Ovary (tissue), 9 donors: ENCODE results near the gene CMIP. TPM values are rescaled to one million over a fixed set of nuclear protein-coding genes. Genes with fewer than 3 reads are reported as not detected.

Experiments
- DNase-seq, 5 donors: peaks; one replicate each; pipeline ENCODE4 v3.0.0-alpha.2; 2019 to 2020
- H3K27ac ChIP-seq, 2 donors: fragments of 200-600 bp; one replicate each; pipeline versions ENCODE4 v1.5.1 to v1.8.0; 2019 to 2022
- H3K27me3 ChIP-seq: fragments of 200-600 bp; one replicate; pipeline ENCODE4 v1.8.0; 2022
- H3K36me3 ChIP-seq: fragments of 200-600 bp; sonication (generic); one replicate; pipeline ENCODE4 v1.5.1; 2019
- H3K4me1 ChIP-seq: one replicate; pipeline ENCODE4 v1.8.1; 2013; ENCODE audit warnings: mild to moderate bottlenecking, moderate library complexity; ENCODE audit not compliant: insufficient read depth
- H3K4me3 ChIP-seq: fragments of 200-600 bp; sonication (generic); one replicate; pipeline ENCODE4 v1.5.1; 2017
- H3K9me3 ChIP-seq, 2 donors: fragments of 200-600 bp in 1 of 2; sonication (generic) in 1 of 2; one replicate each; pipeline versions ENCODE4 v1.5.1 to v1.8.1; 2013 to 2019; ENCODE audit warnings: mild to moderate bottlenecking in 1 of 2, moderate library complexity in 1 of 2
- EP300 ChIP-seq: sonication (generic); formaldehyde crosslinking; IDR thresholded peaks from one replicate; pipeline ENCODE4 v1.6.1; 2017; ENCODE audit warnings: antibody characterized with exemption
- POLR2A ChIP-seq: fragments of 450-650 bp; IDR thresholded peaks from one replicate; pipeline ENCODE4 v1.6.1; 2017; ENCODE audit warnings: antibody characterized with exemption, mild to moderate bottlenecking, moderate library complexity
- WGBS, 3 donors: extraction: QIAGEN DNeasy Blood & Tissue Kit in 1 of 3; methylation state at CpG; one replicate each; pipeline versions ENCODE4 v1.1.5 to v1.1.7; 2013 to 2017; 5-methylcytosine and 5-hydroxymethylcytosine counted together
- intact Hi-C, 4 donors: fragments of 100-400 bp; cut with DNase I; formaldehyde crosslinking; loops; one replicate each; pipeline versions ENCODE4 v1.11.0 to v1.15.1; 2022 to 2023
- polyA plus RNA-seq, 2 donors: library from polyadenylated mRNA; stranded (reverse); fragments of 200-250 nt in 1 of 2; fragments of 350-450 nt in 1 of 2; fragmentation: Illumina TruSeq in 1 of 2; extraction: RNeasy Lipid Tissue Mini Kit (QIAGEN cat#74804) in 1 of 2; gene quantifications; one replicate each; pipeline ENCODE4 v1.2.3, GENCODE V29; 2013 to 2014
- total RNA-seq, 7 donors: library from RNA; depleted of rRNA in 2 of 7; stranded (reverse); fragments of >200 nt in 2 of 7; fragmentation: NEBNext Ultra II Directional in 3 of 7; extraction: Animal tissue kit (Norgen Biotek cat#: 25700) in 3 of 7; gene quantifications; one replicate each; pipeline versions ENCODE4 v1.1.0 to v1.2.4, GENCODE V29; 2016 to 2023
- TF ChIP-seq, protein P1 (sequence below), 3 donors: fragments of 450-650 bp in 2 of 3; fragments of 200-600 bp in 1 of 3; IDR thresholded peaks; one replicate each; pipeline versions ENCODE4 v1.5.1 to v1.8.0; 2016 to 2022; ENCODE audit warnings: antibody characterized with exemption in 3 of 3, mild to moderate bottlenecking in 1 of 3
- donor health status: DM: no; HTN: no; CAD: no; lungs with moderate emphysema.
- donor health status: DM: no; HTN: no; CAD: no.
- donor health status: Bipolar disorder and iron deficiency.
- donor health status: DM: yes; HTN: yes; CAD: no.
- donor health status: DM: no; HTN: no; CAD: no.
- donor health status: DM: yes; HTN: yes; CAD: no.

CMIP gene
- total and polyA plus RNA-seq, 9 donors = 19.4 to 68.2 (median 38.7) TPM

DNA sequence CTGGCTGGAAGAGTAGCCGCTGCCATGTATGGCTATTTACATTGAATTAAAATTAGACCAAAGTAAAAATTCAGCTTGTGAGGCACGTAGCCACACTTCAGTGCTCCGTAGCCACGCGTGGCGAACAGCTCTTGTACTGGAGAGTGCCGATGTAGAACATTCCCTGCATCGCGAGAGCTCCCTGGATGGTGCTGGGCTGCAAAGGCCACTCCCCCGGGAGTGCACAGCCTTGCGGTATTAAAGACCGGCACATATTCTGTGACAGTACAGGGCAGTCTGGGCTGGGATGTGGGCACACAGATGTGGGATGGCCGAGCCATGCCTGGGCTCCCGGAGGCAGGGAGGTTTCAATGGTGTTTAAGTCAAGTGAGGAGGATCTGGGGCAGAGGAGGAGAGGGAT lies 102.2 kb downstream of the CMIP start:
- TF ChIP-seq EP300 (no peak), POLR2A (no peak)
- TF ChIP-seq, protein P1, sequence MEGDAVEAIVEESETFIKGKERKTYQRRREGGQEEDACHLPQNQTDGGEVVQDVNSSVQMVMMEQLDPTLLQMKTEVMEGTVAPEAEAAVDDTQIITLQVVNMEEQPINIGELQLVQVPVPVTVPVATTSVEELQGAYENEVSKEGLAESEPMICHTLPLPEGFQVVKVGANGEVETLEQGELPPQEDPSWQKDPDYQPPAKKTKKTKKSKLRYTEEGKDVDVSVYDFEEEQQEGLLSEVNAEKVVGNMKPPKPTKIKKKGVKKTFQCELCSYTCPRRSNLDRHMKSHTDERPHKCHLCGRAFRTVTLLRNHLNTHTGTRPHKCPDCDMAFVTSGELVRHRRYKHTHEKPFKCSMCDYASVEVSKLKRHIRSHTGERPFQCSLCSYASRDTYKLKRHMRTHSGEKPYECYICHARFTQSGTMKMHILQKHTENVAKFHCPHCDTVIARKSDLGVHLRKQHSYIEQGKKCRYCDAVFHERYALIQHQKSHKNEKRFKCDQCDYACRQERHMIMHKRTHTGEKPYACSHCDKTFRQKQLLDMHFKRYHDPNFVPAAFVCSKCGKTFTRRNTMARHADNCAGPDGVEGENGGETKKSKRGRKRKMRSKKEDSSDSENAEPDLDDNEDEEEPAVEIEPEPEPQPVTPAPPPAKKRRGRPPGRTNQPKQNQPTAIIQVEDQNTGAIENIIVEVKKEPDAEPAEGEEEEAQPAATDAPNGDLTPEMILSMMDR (IDR thresholded peaks at IDR 0.05) = no peak
- Histone ChIP-seq H3K27me3 (no peaks in the 10 kb centered on the region), H3K27ac (no peak overlapping the region), H3K4me1 (peaks cover 20% of the 10 kb centered on the region), H3K9me3 (no peaks in the 10 kb centered on the region), H3K36me3 (no peaks in the 10 kb centered on the region), H3K4me3 (no peak overlapping the region)
- 90 to 94% (median 92%) methylated on average over 14 of the region's 14 CpGs for whole genome bisulfite sequencing, 3 donors
- intact Hi-C loops = loop anchor here in 1 of 4 donors (10.0 kb wide), 1 partner anchor 158 kb away; no protein-coding TSS in a partner anchor
- DNase-seq = no peak

DNA sequence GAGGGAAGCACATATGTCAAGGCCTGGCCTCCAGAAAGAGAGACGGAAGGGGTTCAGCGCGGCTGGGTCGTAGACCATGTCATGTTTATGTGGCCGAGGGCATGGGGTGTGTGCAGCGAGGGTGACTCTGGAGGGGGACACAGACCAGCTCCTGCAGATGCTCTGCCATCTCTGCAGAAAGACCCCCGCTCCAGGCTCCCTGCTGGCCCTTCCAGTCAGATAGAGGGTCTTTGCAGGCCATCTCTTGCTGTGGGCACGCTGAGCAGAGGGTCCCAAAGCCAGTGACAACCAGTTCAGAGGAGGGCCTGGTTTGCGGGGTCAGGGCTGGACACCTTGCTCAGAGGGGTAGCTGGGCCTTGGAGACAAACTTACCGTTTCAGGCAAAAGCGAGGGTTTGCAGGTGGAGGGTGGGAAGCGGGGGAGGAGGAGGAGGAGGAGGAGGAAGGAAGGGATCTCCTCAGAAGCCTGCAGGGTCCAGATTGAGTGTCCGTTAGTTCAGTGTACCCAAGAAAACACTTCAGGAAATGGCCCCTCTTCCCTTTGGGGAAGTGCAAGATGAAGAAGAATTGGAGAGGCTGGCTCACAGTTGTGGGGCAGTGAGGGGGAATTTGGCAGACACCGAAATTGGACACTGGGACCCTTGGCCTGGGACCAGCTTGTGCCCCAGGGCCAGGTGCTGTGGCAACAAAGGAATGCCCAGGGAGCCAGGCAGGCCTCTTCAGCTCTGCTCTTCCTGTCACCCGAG lies 102.8 kb downstream of the CMIP start:
- Histone ChIP-seq H3K4me1 (peaks cover 22% of the 10 kb centered on the region), H3K4me3 (no peak overlapping the region), H3K36me3 (no peaks in the 10 kb centered on the region), H3K27me3 (no peaks in the 10 kb centered on the region), H3K27ac (no peak overlapping the region), H3K9me3 (no peaks in the 10 kb centered on the region)
- no peak for DNase-seq
- 87 to 94% (median 91%) methylated on average over 15 of the region's 15 CpGs for WGBS, 3 donors
- TF ChIP-seq POLR2A = no peak
- TF ChIP-seq, protein P1 (IDR thresholded peaks at IDR 0.05) = no peak
- TF ChIP-seq EP300 = no peak
- intact Hi-C loops = loop anchor here in 1 of 4 donors (10.0 kb wide), 1 partner anchor 157 kb away; no protein-coding TSS in a partner anchor

DNA sequence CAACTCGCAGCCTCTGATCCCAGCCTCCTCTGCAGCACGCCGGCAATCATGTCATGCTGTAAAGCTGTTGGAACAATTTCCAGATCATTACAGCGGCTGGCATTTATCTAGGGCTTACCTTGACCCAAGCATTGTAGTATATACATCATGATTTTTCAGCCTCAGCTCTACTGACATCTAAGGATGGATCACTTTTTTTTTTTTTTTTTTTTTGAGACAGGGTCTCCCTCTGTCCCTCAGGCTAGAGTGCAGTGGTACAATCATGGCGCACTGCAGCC lies 103.3 kb downstream of the CMIP start:
- TF ChIP-seq EP300 (no peak), POLR2A (no peak)
- TF ChIP-seq, protein P1 (IDR thresholded peaks at IDR 0.05) = no peak
- 88 to 94% (median 90%) methylated on average over 5 of the region's 5 CpGs for WGBS, 3 donors
- H3K27me3 ChIP-seq = no peaks in the 10 kb centered on the region

DNA sequence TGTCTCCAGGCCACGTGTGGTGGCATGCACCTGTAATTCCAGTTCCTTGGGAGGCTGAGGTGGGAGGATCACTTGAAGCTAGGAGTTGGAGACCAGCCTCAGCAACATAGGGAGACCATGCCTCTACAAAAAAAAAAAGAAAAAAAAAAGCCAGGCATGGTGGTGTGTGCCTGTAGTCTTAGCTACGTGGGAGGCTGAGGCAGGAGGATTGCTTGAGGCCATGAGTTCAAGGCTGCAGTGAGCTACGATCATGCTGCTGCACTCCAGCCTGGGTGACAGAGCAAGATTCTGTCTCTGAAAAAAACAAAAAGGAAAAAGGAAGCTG lies 103.9 kb downstream of the CMIP start:
- no peak for DNase-seq
- Histone ChIP-seq H3K4me3 (no peak overlapping the region), H3K36me3 (no peaks in the 10 kb centered on the region), H3K27ac (no peak overlapping the region), H3K4me1 (peaks cover 15% of the 10 kb centered on the region), H3K9me3 (no peaks in the 10 kb centered on the region), H3K27me3 (no peaks in the 10 kb centered on the region)
- WGBS, 3 donors = 84 to 94% (median 86%) methylated on average over 3 of the region's 3 CpGs
- intact Hi-C loops = loop anchor here in 1 of 4 donors (10.0 kb wide), 1 partner anchor 156 kb away; no protein-coding TSS in a partner anchor
- TF ChIP-seq POLR2A (no peak), EP300 (no peak)
- TF ChIP-seq, protein P1 (IDR thresholded peaks at IDR 0.05) = no peak

More for the DNA sequence above, 103.3 kb downstream of the CMIP start:
- Histone ChIP-seq H3K9me3 (no peaks in the 10 kb centered on the region), H3K36me3 (no peaks in the 10 kb centered on the region), H3K27ac (no peak overlapping the region), H3K4me3 (no peak overlapping the region), H3K4me1 (peaks cover 18% of the 10 kb centered on the region)
- no peak for DNase-seq
- intact Hi-C loops = loop anchor here in 1 of 4 donors (10.0 kb wide), 1 partner anchor 157 kb away; no protein-coding TSS in a partner anchor
